Measurements from ENCODE around the gene ALG11.
"Not testable (repeated sequence)": the region's sequence is repeated elsewhere in the genome, so short reads cannot be mapped to it uniquely, and the experiment has no call there.

ALG11 gene

GRCh38 chr13:52034616-52035226, 22.5 kb downstream of the ALG11 start:
- H3K27ac Mint-ChIP-seq: no peak overlapping the region
- no peak overlapping the region for H3K4me3 Mint-ChIP-seq
- peaks cover 8% of the 10 kb centered on the region for H3K36me3 Mint-ChIP-seq
- ATAC-seq: no peak
- no peaks in the 10 kb centered on the region for H3K9me3 Mint-ChIP-seq
- peaks cover 12% of the 10 kb centered on the region for H3K4me1 Mint-ChIP-seq
- no peak for DNase-seq (ENCODE audit: low spot score in 2 of 2)

GRCh38 chr13:52036037-52036436, 23.8 kb downstream of the ALG11 start:
- Mint-ChIP-seq H3K4me3 (no peak overlapping the region), H3K4me1 (no peaks in the 10 kb centered on the region), H3K36me3 (peaks cover 5% of the 10 kb centered on the region), H3K27ac (no peak overlapping the region), H3K9me3 (no peaks in the 10 kb centered on the region)
- ATAC-seq (no peak), DNase-seq (ENCODE audit: low spot score in 2 of 2) (no peak)

- ATAC-seq (no peak), DNase-seq (ENCODE audit: low spot score in 2 of 2) (no peak)
- Mint-ChIP-seq H3K4me1 (no peaks in the 10 kb centered on the region), H3K4me3 (no peak overlapping the region), H3K27ac (no peak overlapping the region), H3K9me3 (peaks cover 8% of the 10 kb centered on the region), H3K36me3 (no peaks in the 10 kb centered on the region)
Measured at GRCh38 chr13:52043675-52044074, 31.5 kb downstream of the ALG11 start.

GRCh38 chr13:52047463-52047862, 35.3 kb downstream of the ALG11 start:
- Mint-ChIP-seq H3K9me3 (peaks cover 9% of the 10 kb centered on the region), H3K36me3 (no peaks in the 10 kb centered on the region), H3K4me1 (no peaks in the 10 kb centered on the region), H3K4me3 (no peak overlapping the region), H3K27ac (no peak overlapping the region)
- DNase-seq (ENCODE audit: low spot score in 2 of 2) (no peak), ATAC-seq (no peak)

- ATAC-seq (no peak), DNase-seq (ENCODE audit: low spot score in 2 of 2) (no peak)
- no peaks in the 10 kb centered on the region for H3K4me1 Mint-ChIP-seq
- no peaks in the 10 kb centered on the region for H3K36me3 Mint-ChIP-seq
- H3K27ac Mint-ChIP-seq: no peak overlapping the region
- no peak overlapping the region for H3K4me3 Mint-ChIP-seq
- H3K9me3 Mint-ChIP-seq: peaks cover 6% of the 10 kb centered on the region
Measured at GRCh38 chr13:52048516-52048915, 36.3 kb downstream of the ALG11 start.

GRCh38 chr13:52051400-52051799, 39.2 kb downstream of the ALG11 start:
- Mint-ChIP-seq H3K36me3 (no peaks in the 10 kb centered on the region), H3K27ac (no peak overlapping the region), H3K4me3 (no peak overlapping the region), H3K4me1 (no peaks in the 10 kb centered on the region), H3K9me3 (peaks cover 9% of the 10 kb centered on the region)
- no peak for DNase-seq (ENCODE audit: low spot score in 2 of 2)
- ATAC-seq: no peak

GRCh38 chr13:52053460-52053859, 41.3 kb downstream of the ALG11 start:
- H3K27ac Mint-ChIP-seq: no peak overlapping the region
- ATAC-seq (no peak), DNase-seq (ENCODE audit: low spot score in 2 of 2) (no peak)
- no peak overlapping the region for H3K4me3 Mint-ChIP-seq
- no peaks in the 10 kb centered on the region for H3K36me3 Mint-ChIP-seq
- H3K4me1 Mint-ChIP-seq: no peaks in the 10 kb centered on the region
- peaks cover 9% of the 10 kb centered on the region for H3K9me3 Mint-ChIP-seq

- not testable (repeated sequence) for H3K36me3 Mint-ChIP-seq; ATAC-seq; H3K4me1 Mint-ChIP-seq; H3K9me3 Mint-ChIP-seq; DNase-seq (ENCODE audit: low spot score in 2 of 2); H3K27ac Mint-ChIP-seq; H3K4me3 Mint-ChIP-seq
Measured at GRCh38 chr13:52061064-52061463, 48.9 kb downstream of the ALG11 start.

GRCh38 chr13:52061587-52061986, 49.4 kb downstream of the ALG11 start:
- Mint-ChIP-seq H3K9me3 (peaks cover 3% of the 10 kb centered on the region), H3K4me1 (no peaks in the 10 kb centered on the region), H3K27ac (no peak overlapping the region), H3K36me3 (no peaks in the 10 kb centered on the region), H3K4me3 (no peak overlapping the region)
- DNase-seq (ENCODE audit: low spot score in 2 of 2): no peak
- no peak for ATAC-seq

- Mint-ChIP-seq H3K9me3 (peaks cover 12% of the 10 kb centered on the region), H3K4me3 (no peak overlapping the region)
- no peak for DNase-seq (ENCODE audit: low spot score in 2 of 2)
Measured at GRCh38 chr13:52067237-52067636, 55.0 kb downstream of the ALG11 start.

GRCh38 chr13:52070929-52071523, 58.8 kb downstream of the ALG11 start:
- Mint-ChIP-seq H3K9me3 (peaks cover 12% of the 10 kb centered on the region), H3K4me1 (peaks cover 5% of the 10 kb centered on the region), H3K36me3 (peaks cover 9% of the 10 kb centered on the region), H3K27ac (no peak overlapping the region), H3K4me3 (no peak overlapping the region)
- DNase-seq (ENCODE audit: low spot score in 2 of 2): no peak
- peak; percentile 58 for ATAC-seq

More at GRCh38 chr13:52067237-52067636, 55.0 kb downstream of the ALG11 start:
- Mint-ChIP-seq H3K36me3 (peaks cover 9% of the 10 kb centered on the region), H3K27ac (no peak overlapping the region), H3K4me1 (peaks cover 5% of the 10 kb centered on the region)
- ATAC-seq: no peak
